ENCODE results near the gene TXNRD1.
"Not testable (repeated sequence)": the region's sequence is repeated elsewhere in the genome, so short reads cannot be mapped to it uniquely, and the experiment has no call there.

The TXNRD1 gene

GRCh38 chr12:104197264-104197663 is 18.3 kb upstream of the TXNRD1 start:
- no peak for DNase-seq

GRCh38 chr12:104199964-104200363 is 15.6 kb upstream of the TXNRD1 start:
- no peak for DNase-seq

- DNase-seq: peak; percentile 53
Measured at GRCh38 chr12:104201238-104202001, 14.2 kb upstream of the TXNRD1 start.

GRCh38 chr12:104204690-104205480 is 10.7 kb upstream of the TXNRD1 start:
- DNase-seq: no peak

GRCh38 chr12:104207416-104208205 is 8.0 kb upstream of the TXNRD1 start:
- no peak for DNase-seq

- DNase-seq: peak; percentile 32
Measured at GRCh38 chr12:104212516-104212915, 3.1 kb upstream of the TXNRD1 start.

- DNase-seq: peak; percentile 95
Measured at GRCh38 chr12:104213952-104214351, 1.6 kb upstream of the TXNRD1 start.

GRCh38 chr12:104216521-104216924 is 944 bp downstream of the TXNRD1 start:
- no peak for DNase-seq

GRCh38 chr12:104218506-104218905 is 2.9 kb downstream of the TXNRD1 start:
- DNase-seq: not testable (repeated sequence)

GRCh38 chr12:104218935-104219334 is 3.4 kb downstream of the TXNRD1 start:
- DNase-seq: peak; percentile 72

- peak; percentile 93 for DNase-seq
Measured at GRCh38 chr12:104219361-104219892, 3.8 kb downstream of the TXNRD1 start.

GRCh38 chr12:104219908-104220404 is 4.4 kb downstream of the TXNRD1 start:
- peak; percentile 79 for DNase-seq

GRCh38 chr12:104220931-104221330 is 5.4 kb downstream of the TXNRD1 start:
- DNase-seq: no peak

GRCh38 chr12:104222976-104223375 is 7.4 kb downstream of the TXNRD1 start:
- no peak for DNase-seq

GRCh38 chr12:104223712-104224111 is 8.1 kb downstream of the TXNRD1 start:
- DNase-seq: no peak

- no peak for DNase-seq
Measured at GRCh38 chr12:104226672-104227071, 11.1 kb downstream of the TXNRD1 start.

GRCh38 chr12:104230304-104231095 is 14.9 kb downstream of the TXNRD1 start:
- no peak for DNase-seq

- no peak for DNase-seq
Measured at GRCh38 chr12:104232609-104233280, 17.2 kb downstream of the TXNRD1 start.

- no peak for DNase-seq
Measured at GRCh38 chr12:104234926-104235499, 19.4 kb downstream of the TXNRD1 start.

- no peak for DNase-seq
Measured at GRCh38 chr12:104237930-104238329, 22.4 kb downstream of the TXNRD1 start.

Measured in HCEC 1CT (cell line).